Astrocyte (in vitro differentiated cells and primary cell): Measurements from ENCODE around the gene PALLD. TPM values are rescaled to one million over a fixed set of nuclear protein-coding genes. Genes with fewer than 3 reads are reported as not detected.

ENCODE experiments used
- DNase-seq: peaks from one replicate; pipeline ENCODE4 v3.0.0-alpha.2; 2010; ENCODE audit warnings: low read depth
- FAIRE-seq: peaks from 2 replicates; lab custom pipeline; 2011; peaks lifted over from hg19 to GRCh38; lab: Jason Lieb, UNC
- H2AFZ ChIP-seq: 2 replicates; pipeline ENCODE4 v1.6.0; 2012; ENCODE audit warnings: low read depth, low read length, inconsistent platforms
- H3K27ac ChIP-seq: 2 replicates; pipeline ENCODE4 v1.5.1; 2011; ENCODE audit warnings: low read depth, low read length, inconsistent platforms
- H3K27me3 ChIP-seq: 2 replicates; pipeline ENCODE4 v1.6.0; 2011; ENCODE audit warnings: low read length, inconsistent platforms; ENCODE audit not compliant: insufficient read depth
- H3K36me3 ChIP-seq: 2 replicates; pipeline ENCODE4 v1.5.1; 2011; ENCODE audit warnings: low read length, inconsistent platforms; ENCODE audit not compliant: insufficient read depth
- H3K4me1 ChIP-seq: 2 replicates; pipeline ENCODE4 v1.5.1; 2011; ENCODE audit warnings: low read length, inconsistent platforms; ENCODE audit not compliant: insufficient read depth
- H3K4me2 ChIP-seq: 2 replicates; pipeline ENCODE4 v1.6.0; 2012; ENCODE audit warnings: low read length, inconsistent platforms
- H3K4me3 ChIP-seq: 2 replicates; pipeline ENCODE4 v1.5.1; 2011; ENCODE audit warnings: low read depth, mild to moderate bottlenecking, low read length, inconsistent platforms; ENCODE audit not compliant: insufficient read depth
- H3K79me2 ChIP-seq: 2 replicates; pipeline ENCODE4 v1.6.0; 2012; ENCODE audit warnings: mild to moderate bottlenecking, low read length, inconsistent platforms; ENCODE audit not compliant: insufficient read depth
- H3K9ac ChIP-seq: 2 replicates; pipeline ENCODE4 v1.6.0; 2012; ENCODE audit warnings: mild to moderate bottlenecking, low read length, inconsistent platforms
- H3K9me3 ChIP-seq: 2 replicates; pipeline ENCODE4 v1.5.1; 2012; ENCODE audit warnings: low read depth, mild to moderate bottlenecking, low read length, inconsistent platforms; ENCODE audit not compliant: insufficient read depth
- H4K20me1 ChIP-seq: 2 replicates; pipeline ENCODE4 v1.6.0; 2012; ENCODE audit warnings: low read length, inconsistent platforms; ENCODE audit not compliant: insufficient read depth
- H3K27ac Mint-ChIP-seq: one replicate; pipeline ENCODE4 v1.8.0; 2021; ENCODE audit warnings: mild to moderate bottlenecking, mixed read lengths; ENCODE audit not compliant: unreplicated experiment
- H3K27me3 Mint-ChIP-seq: one replicate; pipeline ENCODE4 v1.8.0; 2021; ENCODE audit warnings: low read depth, mixed read lengths; ENCODE audit not compliant: unreplicated experiment
- H3K36me3 Mint-ChIP-seq: one replicate; pipeline ENCODE4 v1.8.0; 2021; ENCODE audit warnings: low read depth, mixed read lengths; ENCODE audit not compliant: unreplicated experiment
- H3K4me1 Mint-ChIP-seq: one replicate; pipeline ENCODE4 v1.8.0; 2021; ENCODE audit warnings: low read depth, mixed read lengths; ENCODE audit not compliant: unreplicated experiment
- H3K4me3 Mint-ChIP-seq: one replicate; pipeline ENCODE4 v1.8.0; 2021; ENCODE audit warnings: mild to moderate bottlenecking, moderate library complexity, mixed read lengths; ENCODE audit not compliant: unreplicated experiment
- H3K9me3 Mint-ChIP-seq: one replicate; pipeline ENCODE4 v1.8.0; 2021; ENCODE audit warnings: mild to moderate bottlenecking, mixed read lengths; ENCODE audit not compliant: unreplicated experiment
- CTCF ChIP-seq: IDR thresholded peaks from 2 replicates; pipeline ENCODE4 v1.5.1; 2011; ENCODE audit warnings: low read depth, mild to moderate bottlenecking, inconsistent platforms, low read length, moderate library complexity; ENCODE audit not compliant: insufficient read depth
- EZH2 ChIP-seq: IDR thresholded peaks from 2 replicates; pipeline ENCODE4 v1.6.1; 2012; ENCODE audit warnings: mild to moderate bottlenecking, low read length, inconsistent platforms; ENCODE audit not compliant: insufficient read depth
- total RNA-seq: library from RNA; stranded (reverse); gene quantifications from 2 replicates; pipeline ENCODE4 v1.2.1, GENCODE V29; 2021

The PALLD gene
- total RNA-seq, 1 donor from 2014 or later: 498 TPM

- FAIRE-seq (peak; percentile 47), DNase-seq (no peak)
- no peaks in the 10 kb centered on the region for H3K79me2 ChIP-seq
- no peak overlapping the region for H3K9ac ChIP-seq
- peaks cover 26% of the 10 kb centered on the region for H3K36me3 Mint-ChIP-seq
- H3K9me3 ChIP-seq: no peaks in the 10 kb centered on the region
- no peaks in the 10 kb centered on the region for H3K27me3 ChIP-seq
- H4K20me1 ChIP-seq: peaks cover 6% of the 10 kb centered on the region
- H3K4me2 ChIP-seq: no peak overlapping the region
- H3K36me3 ChIP-seq: no peaks in the 10 kb centered on the region
- H3K4me3 Mint-ChIP-seq: no peak overlapping the region
- no peak for TF ChIP-seq CTCF
- no peak for TF ChIP-seq EZH2
- H3K9me3 Mint-ChIP-seq: no peaks in the 10 kb centered on the region
- H3K4me3 ChIP-seq: no peak overlapping the region
- H2AFZ ChIP-seq: no peak overlapping the region
- no peak overlapping the region for H3K27ac Mint-ChIP-seq
- H3K4me1 ChIP-seq: peaks cover 12% of the 10 kb centered on the region
- no peak overlapping the region for H3K27ac ChIP-seq
- no peaks in the 10 kb centered on the region for H3K27me3 Mint-ChIP-seq
- H3K4me1 Mint-ChIP-seq: peaks cover 78% of the 10 kb centered on the region
These were observed 243.8 kb downstream of the PALLD start for GRCh38 chr4:168740691-168741090.

- Histone ChIP-seq H3K9me3 (no peaks in the 10 kb centered on the region), H3K4me3 (no peak overlapping the region), H3K4me2 (no peak overlapping the region), H3K27me3 (no peaks in the 10 kb centered on the region), H3K9ac (no peak overlapping the region), H4K20me1 (peaks cover 3% of the 10 kb centered on the region), H3K36me3 (no peaks in the 10 kb centered on the region), H3K27ac (no peak overlapping the region), H2AFZ (no peak overlapping the region), H3K4me1 (peaks cover 12% of the 10 kb centered on the region), H3K79me2 (no peaks in the 10 kb centered on the region)
- Mint-ChIP-seq H3K36me3 (peaks cover 27% of the 10 kb centered on the region), H3K9me3 (no peaks in the 10 kb centered on the region), H3K27me3 (no peaks in the 10 kb centered on the region), H3K27ac (peak overlapping the region; percentile 73), H3K4me3 (peak overlapping the region; percentile 8), H3K4me1 (peaks cover 76% of the 10 kb centered on the region)
- DNase-seq (no peak), FAIRE-seq (no peak)
- TF ChIP-seq CTCF (no peak), EZH2 (no peak)
These were observed 244.7 kb downstream of the PALLD start for GRCh38 chr4:168741281-168742173.

- H4K20me1 ChIP-seq: peaks cover 3% of the 10 kb centered on the region
- Mint-ChIP-seq H3K9me3 (no peaks in the 10 kb centered on the region), H3K27me3 (no peaks in the 10 kb centered on the region), H3K4me3 (peak overlapping the region; percentile 13), H3K4me1 (peaks cover 73% of the 10 kb centered on the region), H3K27ac (peak overlapping the region; percentile 29), H3K36me3 (peaks cover 26% of the 10 kb centered on the region)
- no peaks in the 10 kb centered on the region for H3K9me3 ChIP-seq
- peak overlapping the region; percentile 49 for H3K4me2 ChIP-seq
- no peak overlapping the region for H2AFZ ChIP-seq
- H3K27ac ChIP-seq: no peak overlapping the region
- H3K79me2 ChIP-seq: peaks cover 6% of the 10 kb centered on the region
- H3K36me3 ChIP-seq: no peaks in the 10 kb centered on the region
- FAIRE-seq (peak; percentile 13), DNase-seq (no peak)
- peaks cover 12% of the 10 kb centered on the region for H3K4me1 ChIP-seq
- no peak overlapping the region for H3K4me3 ChIP-seq
- no peaks in the 10 kb centered on the region for H3K27me3 ChIP-seq
- H3K9ac ChIP-seq: no peak overlapping the region
- TF ChIP-seq EZH2 (no peak), CTCF (no peak)
These were observed 246.3 kb downstream of the PALLD start for GRCh38 chr4:168743131-168743530.
